HepG2 (cell line): ENCODE data around the gene ZNF184. TPM values are rescaled to one million over a fixed set of nuclear protein-coding genes. Genes with fewer than 3 reads are reported as not detected.
A peak's percentile ranks its signal among the peaks of the same experiment; 100 is the strongest.

Source experiments
- BCL6 ChIP-seq: IDR thresholded peaks from 2 replicates; pipeline ENCODE4 v1.6.1; 2016; ENCODE audit warnings: missing genetic modification reagents, missing compliant biosample characterization
- FOXA3 ChIP-seq: IDR thresholded peaks from 2 replicates; pipeline ENCODE4 v1.6.1; 2016; ENCODE audit warnings: missing genetic modification reagents, missing compliant biosample characterization
- GABPA ChIP-seq, 2 experiments: IDR thresholded peaks; 2 replicates each; pipeline ENCODE4 v1.6.1; 2011 to 2016; ENCODE audit warnings: low read depth in 2 of 2, low read length in 1 of 2, missing biosample characterization in 1 of 2, missing genetic modification characterization in 1 of 2
- KLF16 ChIP-seq, 2 experiments: sonication (generic) in 1 of 2; formaldehyde crosslinking in 1 of 2; IDR thresholded peaks; 2 replicates each; pipeline versions ENCODE4 v1.6.1 to v1.8.0; 2016 to 2023; ENCODE audit warnings: missing genetic modification reagents in 2 of 2, missing compliant biosample characterization in 1 of 2
- MAFK ChIP-seq, 2 experiments: IDR thresholded peaks in 1 of 2; conservative IDR thresholded peaks in 1 of 2; 2 replicates each; pipeline ENCODE4 v1.6.1; 2011; ENCODE audit warnings: improper control_type of control experiment in 2 of 2, low read length in 2 of 2
- NKX3-1 ChIP-seq: sonication (generic); formaldehyde crosslinking; IDR thresholded peaks from 2 replicates; pipeline ENCODE4 v1.5.0; 2020; ENCODE audit warnings: missing genetic modification reagents
- RARA ChIP-seq: IDR thresholded peaks from 2 replicates; pipeline ENCODE4 v1.6.1; 2016; ENCODE audit warnings: missing genetic modification reagents, missing compliant biosample characterization
- SRSF4 ChIP-seq: fragments of 200-400 bp; formaldehyde crosslinking; IDR thresholded peaks from one replicate; pipeline ENCODE4 v1.6.1; 2018; ENCODE audit warnings: mild to moderate bottlenecking, low read depth, low read length, moderate library complexity; ENCODE audit not compliant: poor library complexity, severe bottlenecking
- TARDBP ChIP-seq: sonication (generic); formaldehyde crosslinking; IDR thresholded peaks from 2 replicates; pipeline ENCODE4 v1.8.0; 2022; ENCODE audit warnings: mild to moderate bottlenecking, missing genetic modification reagents
- ZNF878 ChIP-seq: sonication (generic); formaldehyde crosslinking; IDR thresholded peaks from 2 replicates; pipeline ENCODE4 v1.8.1; 2023; ENCODE audit warnings: mild to moderate bottlenecking, missing genetic modification reagents, moderate library complexity
- polyA plus RNA-seq, 8 experiments: library from polyadenylated mRNA; depleted of rRNA in 3 of 8; stranded (reverse) in 7 of 8; unstranded in 1 of 8; fragments of >200 nt; fragmentation: Illumina TruSeq in 4 of 8; extraction: Trizol in 4 of 8; gene quantifications; 2 replicates each; pipeline versions ENCODE4 v1.2.1 to v1.2.3, GENCODE V29; 2011 to 2016; ENCODE audit warnings: low read depth in 4 of 8, missing spikeins in 1 of 8, mixed read lengths in 1 of 8; ENCODE audit not compliant: insufficient read depth in 1 of 8
- total RNA-seq, 5 experiments: library from RNA; depleted of rRNA; stranded (reverse); fragments of >200 nt; fragmentation: Illumina TruSeq; extraction: Trizol; gene quantifications; 2 replicates each; pipeline ENCODE4 v1.2.3, GENCODE V29; 2016; ENCODE audit warnings: low read depth in 1 of 5
- TF ChIP-seq, protein P1 (sequence below): sonication (generic); formaldehyde crosslinking; IDR thresholded peaks from 2 replicates; pipeline ENCODE4 v1.4.0; 2020; ENCODE audit warnings: missing genetic modification reagents
- TF ChIP-seq, protein P2 (sequence below): sonication (generic); formaldehyde crosslinking; IDR thresholded peaks from 2 replicates; pipeline ENCODE4 v1.8.0; 2022; ENCODE audit warnings: mild to moderate bottlenecking, missing genetic modification reagents
- TF ChIP-seq, protein P3 (sequence below): sonication (generic); formaldehyde crosslinking; IDR thresholded peaks from 2 replicates; pipeline ENCODE4 v1.9.0; 2021; ENCODE audit warnings: mild to moderate bottlenecking, missing genetic modification reagents
- TF ChIP-seq, protein P4 (sequence below): IDR thresholded peaks from 2 replicates; pipeline ENCODE4 v1.6.1; 2018; ENCODE audit warnings: missing genetic modification reagents

ZNF184 gene
- total and polyA plus RNA-seq, 2 of the 13 experiments (the other 11 are each of a cell fraction or from before 2014, with no cell fraction given) = 2.1 to 10.1 TPM

DNA sequence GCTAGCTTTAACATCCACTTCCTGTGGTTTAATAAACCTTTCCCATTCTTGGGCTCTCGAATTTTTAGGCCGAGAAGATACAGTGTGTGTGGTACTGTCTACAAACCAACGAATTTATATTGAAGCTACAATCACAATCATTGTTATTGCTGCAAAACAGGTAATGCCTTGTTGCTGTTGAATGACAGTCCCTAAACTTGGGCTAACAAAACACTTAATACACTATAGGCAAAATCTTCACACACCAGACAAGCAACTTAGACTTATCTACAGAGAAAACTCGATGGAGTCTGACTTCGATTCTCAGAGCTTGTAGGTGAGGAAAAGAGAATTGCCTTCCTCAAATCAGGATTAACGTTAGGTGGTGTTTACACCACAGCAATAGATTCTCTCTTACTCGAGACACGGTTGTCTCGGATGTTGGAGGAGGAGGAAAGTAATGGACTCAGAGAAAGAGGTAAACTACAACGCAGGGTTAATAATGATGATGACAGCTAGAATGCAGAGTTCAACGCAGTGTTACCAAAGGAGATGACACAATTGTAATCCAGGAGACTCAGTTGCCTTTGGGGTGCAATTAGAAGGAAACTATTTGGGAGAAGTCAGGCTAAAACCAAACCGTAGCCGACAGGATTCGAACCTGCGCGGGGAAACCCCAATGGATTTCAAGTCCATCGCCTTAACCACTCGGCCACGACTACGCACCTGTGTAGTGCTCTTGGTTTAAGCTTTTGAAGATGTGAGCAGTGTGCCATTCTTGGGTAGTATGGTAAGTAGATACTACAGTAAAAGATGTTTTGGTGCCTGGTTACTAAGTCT is 32.5 kb upstream of the ZNF184 start (continued):
- TF ChIP-seq, protein P1, sequence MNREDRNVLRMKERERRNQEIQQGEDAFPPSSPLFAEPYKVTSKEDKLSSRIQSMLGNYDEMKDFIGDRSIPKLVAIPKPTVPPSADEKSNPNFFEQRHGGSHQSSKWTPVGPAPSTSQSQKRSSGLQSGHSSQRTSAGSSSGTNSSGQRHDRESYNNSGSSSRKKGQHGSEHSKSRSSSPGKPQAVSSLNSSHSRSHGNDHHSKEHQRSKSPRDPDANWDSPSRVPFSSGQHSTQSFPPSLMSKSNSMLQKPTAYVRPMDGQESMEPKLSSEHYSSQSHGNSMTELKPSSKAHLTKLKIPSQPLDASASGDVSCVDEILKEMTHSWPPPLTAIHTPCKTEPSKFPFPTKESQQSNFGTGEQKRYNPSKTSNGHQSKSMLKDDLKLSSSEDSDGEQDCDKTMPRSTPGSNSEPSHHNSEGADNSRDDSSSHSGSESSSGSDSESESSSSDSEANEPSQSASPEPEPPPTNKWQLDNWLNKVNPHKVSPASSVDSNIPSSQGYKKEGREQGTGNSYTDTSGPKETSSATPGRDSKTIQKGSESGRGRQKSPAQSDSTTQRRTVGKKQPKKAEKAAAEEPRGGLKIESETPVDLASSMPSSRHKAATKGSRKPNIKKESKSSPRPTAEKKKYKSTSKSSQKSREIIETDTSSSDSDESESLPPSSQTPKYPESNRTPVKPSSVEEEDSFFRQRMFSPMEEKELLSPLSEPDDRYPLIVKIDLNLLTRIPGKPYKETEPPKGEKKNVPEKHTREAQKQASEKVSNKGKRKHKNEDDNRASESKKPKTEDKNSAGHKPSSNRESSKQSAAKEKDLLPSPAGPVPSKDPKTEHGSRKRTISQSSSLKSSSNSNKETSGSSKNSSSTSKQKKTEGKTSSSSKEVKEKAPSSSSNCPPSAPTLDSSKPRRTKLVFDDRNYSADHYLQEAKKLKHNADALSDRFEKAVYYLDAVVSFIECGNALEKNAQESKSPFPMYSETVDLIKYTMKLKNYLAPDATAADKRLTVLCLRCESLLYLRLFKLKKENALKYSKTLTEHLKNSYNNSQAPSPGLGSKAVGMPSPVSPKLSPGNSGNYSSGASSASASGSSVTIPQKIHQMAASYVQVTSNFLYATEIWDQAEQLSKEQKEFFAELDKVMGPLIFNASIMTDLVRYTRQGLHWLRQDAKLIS (CRISPR knock-in tag) = no peak
- TF ChIP-seq MAFK (conservative IDR thresholded peaks at IDR 0.05 in 1 of 2, IDR thresholded peaks at IDR 0.05 in 1 of 2; ENCODE audit: low read length in 2 of 2) (peak; percentile 48 to 69), SRSF4 (no peak), TARDBP (CRISPR knock-in tag) (peak; percentile 80), ZNF878 (CRISPR knock-in tag) (peak; percentile 51; the same call in 1 of the 2 replicates), BCL6 (CRISPR knock-in tag) (peak; percentile 31), GABPA (IDR thresholded peaks at IDR 0.05; ENCODE audit: low read depth, low read length) (no peak), GABPA (CRISPR knock-in tag; IDR thresholded peaks at IDR 0.05; ENCODE audit: low read depth) (peak; percentile 51), KLF16 (CRISPR knock-in tag; IDR thresholded peaks at IDR 0.05) (peak in 1 of 2 experiments; percentile 88; a peak in 2 of 4 replicates), NKX3-1 (CRISPR knock-in tag) (peak; percentile 57), RARA (CRISPR knock-in tag) (peak; percentile 64; the same call in 1 of the 2 replicates), FOXA3 (CRISPR knock-in tag) (peak; percentile 52)
- TF ChIP-seq, protein P2, sequence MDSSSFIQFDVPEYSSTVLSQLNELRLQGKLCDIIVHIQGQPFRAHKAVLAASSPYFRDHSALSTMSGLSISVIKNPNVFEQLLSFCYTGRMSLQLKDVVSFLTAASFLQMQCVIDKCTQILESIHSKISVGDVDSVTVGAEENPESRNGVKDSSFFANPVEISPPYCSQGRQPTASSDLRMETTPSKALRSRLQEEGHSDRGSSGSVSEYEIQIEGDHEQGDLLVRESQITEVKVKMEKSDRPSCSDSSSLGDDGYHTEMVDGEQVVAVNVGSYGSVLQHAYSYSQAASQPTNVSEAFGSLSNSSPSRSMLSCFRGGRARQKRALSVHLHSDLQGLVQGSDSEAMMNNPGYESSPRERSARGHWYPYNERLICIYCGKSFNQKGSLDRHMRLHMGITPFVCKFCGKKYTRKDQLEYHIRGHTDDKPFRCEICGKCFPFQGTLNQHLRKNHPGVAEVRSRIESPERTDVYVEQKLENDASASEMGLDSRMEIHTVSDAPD (CRISPR knock-in tag) = peak; percentile 80; the same call in 1 of the 2 replicates
- TF ChIP-seq, protein P3, sequence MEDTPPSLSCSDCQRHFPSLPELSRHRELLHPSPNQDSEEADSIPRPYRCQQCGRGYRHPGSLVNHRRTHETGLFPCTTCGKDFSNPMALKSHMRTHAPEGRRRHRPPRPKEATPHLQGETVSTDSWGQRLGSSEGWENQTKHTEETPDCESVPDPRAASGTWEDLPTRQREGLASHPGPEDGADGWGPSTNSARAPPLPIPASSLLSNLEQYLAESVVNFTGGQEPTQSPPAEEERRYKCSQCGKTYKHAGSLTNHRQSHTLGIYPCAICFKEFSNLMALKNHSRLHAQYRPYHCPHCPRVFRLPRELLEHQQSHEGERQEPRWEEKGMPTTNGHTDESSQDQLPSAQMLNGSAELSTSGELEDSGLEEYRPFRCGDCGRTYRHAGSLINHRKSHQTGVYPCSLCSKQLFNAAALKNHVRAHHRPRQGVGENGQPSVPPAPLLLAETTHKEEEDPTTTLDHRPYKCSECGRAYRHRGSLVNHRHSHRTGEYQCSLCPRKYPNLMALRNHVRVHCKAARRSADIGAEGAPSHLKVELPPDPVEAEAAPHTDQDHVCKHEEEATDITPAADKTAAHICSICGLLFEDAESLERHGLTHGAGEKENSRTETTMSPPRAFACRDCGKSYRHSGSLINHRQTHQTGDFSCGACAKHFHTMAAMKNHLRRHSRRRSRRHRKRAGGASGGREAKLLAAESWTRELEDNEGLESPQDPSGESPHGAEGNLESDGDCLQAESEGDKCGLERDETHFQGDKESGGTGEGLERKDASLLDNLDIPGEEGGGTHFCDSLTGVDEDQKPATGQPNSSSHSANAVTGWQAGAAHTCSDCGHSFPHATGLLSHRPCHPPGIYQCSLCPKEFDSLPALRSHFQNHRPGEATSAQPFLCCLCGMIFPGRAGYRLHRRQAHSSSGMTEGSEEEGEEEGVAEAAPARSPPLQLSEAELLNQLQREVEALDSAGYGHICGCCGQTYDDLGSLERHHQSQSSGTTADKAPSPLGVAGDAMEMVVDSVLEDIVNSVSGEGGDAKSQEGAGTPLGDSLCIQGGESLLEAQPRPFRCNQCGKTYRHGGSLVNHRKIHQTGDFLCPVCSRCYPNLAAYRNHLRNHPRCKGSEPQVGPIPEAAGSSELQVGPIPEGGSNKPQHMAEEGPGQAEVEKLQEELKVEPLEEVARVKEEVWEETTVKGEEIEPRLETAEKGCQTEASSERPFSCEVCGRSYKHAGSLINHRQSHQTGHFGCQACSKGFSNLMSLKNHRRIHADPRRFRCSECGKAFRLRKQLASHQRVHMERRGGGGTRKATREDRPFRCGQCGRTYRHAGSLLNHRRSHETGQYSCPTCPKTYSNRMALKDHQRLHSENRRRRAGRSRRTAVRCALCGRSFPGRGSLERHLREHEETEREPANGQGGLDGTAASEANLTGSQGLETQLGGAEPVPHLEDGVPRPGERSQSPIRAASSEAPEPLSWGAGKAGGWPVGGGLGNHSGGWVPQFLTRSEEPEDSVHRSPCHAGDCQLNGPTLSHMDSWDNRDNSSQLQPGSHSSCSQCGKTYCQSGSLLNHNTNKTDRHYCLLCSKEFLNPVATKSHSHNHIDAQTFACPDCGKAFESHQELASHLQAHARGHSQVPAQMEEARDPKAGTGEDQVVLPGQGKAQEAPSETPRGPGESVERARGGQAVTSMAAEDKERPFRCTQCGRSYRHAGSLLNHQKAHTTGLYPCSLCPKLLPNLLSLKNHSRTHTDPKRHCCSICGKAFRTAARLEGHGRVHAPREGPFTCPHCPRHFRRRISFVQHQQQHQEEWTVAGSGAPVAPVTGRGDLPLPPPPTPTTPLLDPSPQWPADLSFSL (CRISPR knock-in tag) = 0 out of 2 replicates have a peak, but pooled peaks have one; percentile 34
- TF ChIP-seq, protein P4, sequence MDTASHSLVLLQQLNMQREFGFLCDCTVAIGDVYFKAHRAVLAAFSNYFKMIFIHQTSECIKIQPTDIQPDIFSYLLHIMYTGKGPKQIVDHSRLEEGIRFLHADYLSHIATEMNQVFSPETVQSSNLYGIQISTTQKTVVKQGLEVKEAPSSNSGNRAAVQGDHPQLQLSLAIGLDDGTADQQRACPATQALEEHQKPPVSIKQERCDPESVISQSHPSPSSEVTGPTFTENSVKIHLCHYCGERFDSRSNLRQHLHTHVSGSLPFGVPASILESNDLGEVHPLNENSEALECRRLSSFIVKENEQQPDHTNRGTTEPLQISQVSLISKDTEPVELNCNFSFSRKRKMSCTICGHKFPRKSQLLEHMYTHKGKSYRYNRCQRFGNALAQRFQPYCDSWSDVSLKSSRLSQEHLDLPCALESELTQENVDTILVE (CRISPR knock-in tag) = 0 out of 2 replicates have a peak, but pooled peaks have one; percentile 41
